ENCODE results near the gene OR10AD1.
A peak's percentile ranks its signal among the peaks of the same experiment; 100 is the strongest.
"Not testable (repeated sequence)": the region's sequence is repeated elsewhere in the genome, so short reads cannot be mapped to it uniquely, and the experiment has no call there.

Gene OR10AD1, protein sequence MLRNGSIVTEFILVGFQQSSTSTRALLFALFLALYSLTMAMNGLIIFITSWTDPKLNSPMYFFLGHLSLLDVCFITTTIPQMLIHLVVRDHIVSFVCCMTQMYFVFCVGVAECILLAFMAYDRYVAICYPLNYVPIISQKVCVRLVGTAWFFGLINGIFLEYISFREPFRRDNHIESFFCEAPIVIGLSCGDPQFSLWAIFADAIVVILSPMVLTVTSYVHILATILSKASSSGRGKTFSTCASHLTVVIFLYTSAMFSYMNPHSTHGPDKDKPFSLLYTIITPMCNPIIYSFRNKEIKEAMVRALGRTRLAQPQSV

DNA sequence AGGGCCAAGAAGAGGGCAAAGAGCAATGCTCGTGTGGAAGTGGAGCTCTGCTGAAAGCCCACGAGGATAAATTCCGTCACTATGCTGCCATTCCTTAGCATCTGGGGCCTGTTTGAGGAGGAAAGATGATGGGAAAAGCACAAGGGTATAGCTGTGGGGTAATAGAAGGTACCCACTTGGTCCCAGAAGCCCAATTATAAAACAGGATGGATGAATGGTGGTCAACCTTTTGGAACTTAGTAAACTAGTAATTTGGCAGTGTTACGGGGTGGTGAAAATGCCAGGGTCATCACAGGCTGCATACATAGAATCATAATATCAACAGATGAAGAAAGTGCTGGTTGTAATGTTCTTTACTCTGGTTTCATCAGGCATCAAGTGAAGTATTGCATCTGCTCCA, at the start of gene OR10AD1:
Gene OR10AD1 (minus strand): TSS at position 101 of the 400 bp plus-strand sequence. CDS start 0 bp downstream, at position 101.
- no peak for DNase-seq (ENCODE audit: low spot score)

DNA sequence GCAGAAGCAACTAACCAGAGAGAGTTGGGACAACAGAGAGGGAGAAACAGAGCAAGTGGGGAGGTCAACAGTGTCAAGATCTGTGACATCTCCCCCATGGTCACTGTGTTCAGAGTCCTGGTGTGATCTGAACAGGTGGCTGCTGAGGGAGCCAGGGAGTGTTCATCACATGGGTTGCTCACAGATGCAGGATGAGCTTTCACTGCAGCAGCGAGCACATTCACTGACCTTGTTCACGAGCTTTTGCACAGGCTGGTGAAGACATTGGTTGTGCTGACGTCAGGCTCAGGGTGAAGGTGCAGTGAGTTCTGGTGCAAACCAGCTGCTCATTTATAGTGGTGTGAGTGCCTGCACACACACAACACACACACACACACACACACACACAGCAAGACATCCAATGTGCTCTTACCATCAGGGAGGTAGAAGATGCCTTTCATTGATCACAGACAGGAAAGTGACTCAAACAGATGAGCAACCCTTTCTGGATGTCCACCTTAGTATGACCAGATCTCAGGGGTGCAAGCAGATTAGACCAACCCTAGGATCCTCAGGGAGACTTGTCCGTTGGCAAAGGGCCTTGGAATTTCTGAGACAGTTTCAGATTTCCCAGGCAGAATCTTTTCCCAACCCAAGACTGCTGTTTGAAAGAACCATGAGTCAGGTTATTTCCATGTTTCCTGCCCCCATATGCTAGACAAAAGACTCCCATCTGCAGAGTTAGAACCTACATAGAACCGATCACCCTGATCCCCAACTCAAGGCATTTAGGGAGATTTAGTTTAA, 44.3 kb upstream of the OR10AD1 start:
- DNase-seq (ENCODE audit: low spot score) = no peak

GRCh38 chr12:48237162-48237561, 34.1 kb upstream of the OR10AD1 start:
- no peak for DNase-seq (ENCODE audit: low spot score)

- no peak for DNase-seq (ENCODE audit: low spot score)
Observed at GRCh38 chr12:48235796-48236333, 32.8 kb upstream of the OR10AD1 start.

- not testable (repeated sequence) for DNase-seq (ENCODE audit: low spot score)
Observed at GRCh38 chr12:48231169-48231958, 28.3 kb upstream of the OR10AD1 start.

GRCh38 chr12:48224533-48224932, 21.4 kb upstream of the OR10AD1 start:
- not testable (repeated sequence) for DNase-seq (ENCODE audit: low spot score)

GRCh38 chr12:48221645-48222044, 18.6 kb upstream of the OR10AD1 start:
- DNase-seq (ENCODE audit: low spot score) = no peak

GRCh38 chr12:48220701-48221100, 17.6 kb upstream of the OR10AD1 start:
- no peak for DNase-seq (ENCODE audit: low spot score)

- DNase-seq (ENCODE audit: low spot score) = no peak
Observed at GRCh38 chr12:48219631-48220030, 16.5 kb upstream of the OR10AD1 start.

DNA sequence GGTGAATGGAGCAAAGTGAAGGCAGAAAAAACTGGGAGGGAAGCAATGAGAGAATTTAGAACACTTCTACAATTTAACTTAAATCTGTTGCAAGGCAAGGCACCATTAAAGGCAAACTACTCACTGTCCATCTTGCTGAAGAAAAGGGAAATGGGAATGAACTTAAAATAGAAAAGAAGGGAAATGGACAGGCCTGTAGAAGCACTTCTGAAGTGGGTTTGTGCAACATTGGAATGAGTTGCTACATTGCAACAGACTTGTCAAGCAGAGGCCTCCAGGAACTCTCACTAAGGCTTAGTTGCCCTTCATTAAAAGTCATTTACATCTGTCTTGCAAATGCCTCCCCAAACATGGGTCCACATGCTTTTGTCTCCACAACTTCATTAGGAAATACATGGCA, 13.7 kb upstream of the OR10AD1 start:
- DNase-seq (ENCODE audit: low spot score) = no peak

DNA sequence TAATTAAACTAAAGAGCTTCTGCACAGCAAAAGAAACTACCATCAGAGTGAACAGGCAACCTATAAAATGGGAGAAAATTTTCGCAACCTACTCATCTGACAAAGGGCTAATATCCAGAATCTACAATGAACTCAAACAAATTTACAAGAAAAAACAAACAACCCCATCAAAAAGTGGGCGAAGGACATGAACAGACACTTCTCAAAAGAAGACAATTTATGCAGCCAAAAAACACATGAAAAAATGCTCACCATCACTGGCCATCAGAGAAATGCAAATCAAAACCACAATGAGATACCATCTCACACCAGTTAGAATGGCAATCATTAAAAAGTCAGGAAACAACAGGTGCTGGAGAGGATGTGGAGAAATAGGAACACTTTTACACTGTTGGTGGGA, 6.4 kb upstream of the OR10AD1 start:
- not testable (repeated sequence) for DNase-seq (ENCODE audit: low spot score)

GRCh38 chr12:48202766-48203165, 326 bp downstream of the OR10AD1 start:
- no peak for DNase-seq (ENCODE audit: low spot score)

GRCh38 chr12:48201516-48201915, 1.6 kb downstream of the OR10AD1 start:
- DNase-seq (ENCODE audit: low spot score) = no peak

DNA sequence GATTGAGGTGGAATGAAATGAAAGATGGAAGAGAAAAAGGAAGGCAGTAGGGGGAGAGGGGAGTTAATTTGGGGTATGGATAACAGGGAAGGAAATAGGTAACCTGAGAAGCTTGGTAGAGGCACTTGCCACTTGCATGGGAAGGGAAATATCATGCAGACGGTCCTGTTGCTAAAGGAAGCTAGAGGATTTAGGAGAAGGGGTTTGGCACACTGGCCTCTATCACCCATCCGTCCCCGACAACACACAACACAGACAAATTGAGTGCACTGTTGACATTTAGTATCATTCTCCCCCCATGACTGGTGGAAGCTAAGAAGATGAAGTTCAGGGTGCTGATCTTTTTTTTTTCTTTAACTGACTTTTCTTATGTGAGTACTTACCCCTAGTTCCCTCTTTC, 2.0 kb downstream of the OR10AD1 start:
- DNase-seq (ENCODE audit: low spot score) = no peak

DNA sequence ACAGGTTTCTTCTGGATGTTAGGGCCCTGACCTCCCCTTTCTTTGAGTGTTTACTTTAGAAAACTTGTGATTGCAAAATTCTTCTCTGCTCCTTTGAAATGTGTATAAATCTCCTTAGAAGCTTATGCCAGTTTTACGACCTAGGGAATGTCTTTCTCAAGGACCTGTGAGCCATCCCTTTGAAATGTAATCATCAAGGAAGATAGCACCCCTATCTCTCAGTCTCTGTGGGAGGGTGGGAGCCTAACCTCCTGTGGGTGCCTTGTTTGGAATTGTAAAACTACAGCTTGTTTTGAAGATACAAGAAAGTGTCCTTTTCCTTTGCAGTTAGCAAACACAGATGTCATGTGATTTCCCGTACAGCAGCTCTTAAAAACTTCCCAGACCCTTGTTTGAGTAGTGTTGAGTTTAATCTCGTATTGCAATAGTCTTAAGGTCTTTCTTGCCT, 3.3 kb downstream of the OR10AD1 start:
- DNase-seq (ENCODE audit: low spot score) = no peak

- no peak for DNase-seq (ENCODE audit: low spot score)
Observed at GRCh38 chr12:48198985-48199384, 4.1 kb downstream of the OR10AD1 start.

- no peak for DNase-seq (ENCODE audit: low spot score)
Observed at GRCh38 chr12:48198672-48198971, 4.5 kb downstream of the OR10AD1 start.

- DNase-seq (ENCODE audit: low spot score) = peak; percentile 100
Observed at GRCh38 chr12:48197971-48198671, 5.0 kb downstream of the OR10AD1 start.

DNA sequence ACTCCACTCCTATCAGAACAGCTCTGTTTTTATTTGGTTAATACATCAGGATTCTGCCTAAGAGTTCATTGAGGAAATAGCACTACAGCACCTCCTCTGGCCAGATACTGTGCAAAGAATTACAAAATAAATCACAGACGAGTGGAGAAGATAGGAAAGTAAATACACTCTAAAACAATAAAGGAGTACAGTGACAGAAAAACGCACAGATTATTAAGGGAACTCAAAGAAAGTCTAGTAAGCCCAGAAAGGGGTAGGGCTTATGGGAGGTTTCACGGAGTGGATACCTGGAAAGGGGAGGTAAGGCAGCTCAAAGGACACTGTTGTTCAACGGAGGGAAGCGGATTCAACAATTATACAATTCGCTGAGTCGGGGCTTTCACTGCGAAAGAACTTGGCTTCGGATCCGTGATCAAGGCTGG, 5.5 kb downstream of the OR10AD1 start:
- no peak for DNase-seq (ENCODE audit: low spot score)

- no peak for DNase-seq (ENCODE audit: low spot score)
Observed at GRCh38 chr12:48194799-48195201, 8.3 kb downstream of the OR10AD1 start.

DNA sequence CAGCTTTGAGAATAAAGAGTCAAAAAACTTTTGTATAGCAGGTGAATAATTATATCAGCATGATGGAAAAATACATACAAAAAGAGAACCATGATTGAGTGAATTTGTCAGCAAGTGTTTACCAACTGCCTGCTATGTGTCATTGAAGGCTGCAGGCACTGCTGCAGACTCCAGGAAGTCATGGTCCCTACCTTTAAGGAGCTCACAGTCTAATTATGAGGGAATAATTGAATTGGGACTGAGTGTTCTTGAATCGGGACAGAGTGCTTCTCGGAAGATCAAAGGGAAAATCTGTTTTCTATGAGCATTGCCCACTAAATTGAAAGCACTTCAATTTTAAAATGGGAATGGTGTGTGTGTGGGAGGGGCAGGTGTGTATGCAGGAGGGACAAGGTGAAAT, 9.5 kb downstream of the OR10AD1 start:
- DNase-seq (ENCODE audit: low spot score) = no peak

GRCh38 chr12:48192861-48193260, 10.2 kb downstream of the OR10AD1 start:
- no peak for DNase-seq (ENCODE audit: low spot score)
